DMS 273 treated with DMSO at 0.1 percent for 48 hours (cell line): Measurements from ENCODE around the gene SLC3A2.
"Not testable (repeated sequence)": the region's sequence is repeated elsewhere in the genome, so short reads cannot be mapped to it uniquely, and the experiment has no call there.

Experiments used
- DNase-seq: peaks from one replicate; lab custom pipeline; 2025; lab: John Stamatoyannopoulos, UW

Gene SLC3A2

GRCh38 chr11:62930666-62931065 lies 50.0 kb downstream of the SLC3A2 start:
- no peak for DNase-seq

DNA sequence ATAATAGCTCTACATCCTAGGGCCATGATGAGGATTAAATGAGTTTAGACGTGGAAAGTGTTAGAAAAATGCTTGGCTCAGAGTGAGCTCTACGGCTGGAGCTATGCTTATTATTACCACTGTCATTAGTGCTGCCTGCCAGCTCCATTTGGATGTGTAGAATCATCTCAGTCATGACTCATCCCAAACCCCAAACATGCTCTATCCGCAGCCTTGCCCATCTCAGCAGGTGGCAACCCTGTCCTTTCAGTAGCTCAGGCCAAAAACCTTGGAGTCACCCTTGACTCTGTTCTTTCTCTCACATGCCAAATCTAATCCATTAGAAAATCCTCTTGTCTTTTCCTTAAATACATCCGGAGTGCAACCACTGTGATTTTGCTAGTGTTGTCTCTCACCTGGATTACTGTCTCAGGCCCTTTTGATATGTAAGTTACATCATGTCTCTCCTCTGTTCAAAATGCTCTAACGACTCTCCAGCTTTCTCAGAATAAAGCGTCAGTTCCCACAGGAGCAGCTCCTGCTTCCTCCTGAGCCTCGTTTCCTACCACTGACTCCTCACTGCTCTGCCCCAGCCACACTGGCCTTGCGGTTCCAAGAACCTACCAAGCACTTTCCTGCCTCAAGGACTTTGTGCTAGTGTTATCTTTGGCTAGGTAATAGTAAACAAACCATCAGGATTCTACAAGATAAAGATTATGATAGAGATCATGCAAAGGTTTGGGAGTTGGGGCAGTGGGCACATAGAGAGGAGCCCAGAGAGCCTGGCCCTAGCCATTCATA lies 51.0 kb downstream of the SLC3A2 start:
- DNase-seq: no peak

DNA sequence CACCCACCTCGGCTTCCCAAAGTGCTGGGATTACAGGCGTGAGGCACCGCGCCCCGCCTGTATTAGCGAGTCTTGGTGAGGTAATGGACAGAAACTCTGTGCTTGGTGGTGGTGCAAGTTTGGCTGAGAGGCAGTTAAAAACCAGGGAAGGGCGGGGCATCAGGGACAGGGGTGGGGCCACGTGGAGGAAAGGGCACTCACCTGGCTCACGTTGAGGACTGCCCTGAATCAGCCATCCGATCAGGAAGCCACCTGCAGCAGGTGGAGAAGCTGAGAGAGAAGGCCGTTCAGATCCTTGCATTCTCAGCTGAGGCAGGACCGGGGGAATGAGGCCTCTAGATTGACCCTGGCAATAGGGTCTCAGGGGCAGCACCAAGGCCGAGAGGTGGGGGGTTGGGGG lies 52.6 kb downstream of the SLC3A2 start:
- DNase-seq: no peak

- DNase-seq: no peak
These were observed 53.2 kb downstream of the SLC3A2 start for GRCh38 chr11:62933750-62934495.

DNA sequence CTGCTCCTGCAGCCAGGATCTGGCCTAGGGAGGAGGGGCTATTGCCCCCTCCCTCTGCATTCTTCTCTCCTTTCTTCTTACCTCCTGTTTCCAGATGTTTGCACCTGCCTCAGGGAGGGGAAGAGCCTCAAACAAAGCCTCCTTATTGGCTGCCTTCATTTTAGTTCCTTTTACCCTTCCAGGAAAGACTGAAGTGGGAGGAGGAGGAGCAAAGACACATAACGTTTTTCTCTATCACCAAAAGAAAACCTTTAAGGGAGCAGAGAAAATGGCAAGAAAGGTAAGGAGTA lies 53.7 kb downstream of the SLC3A2 start:
- DNase-seq: no peak

DNA sequence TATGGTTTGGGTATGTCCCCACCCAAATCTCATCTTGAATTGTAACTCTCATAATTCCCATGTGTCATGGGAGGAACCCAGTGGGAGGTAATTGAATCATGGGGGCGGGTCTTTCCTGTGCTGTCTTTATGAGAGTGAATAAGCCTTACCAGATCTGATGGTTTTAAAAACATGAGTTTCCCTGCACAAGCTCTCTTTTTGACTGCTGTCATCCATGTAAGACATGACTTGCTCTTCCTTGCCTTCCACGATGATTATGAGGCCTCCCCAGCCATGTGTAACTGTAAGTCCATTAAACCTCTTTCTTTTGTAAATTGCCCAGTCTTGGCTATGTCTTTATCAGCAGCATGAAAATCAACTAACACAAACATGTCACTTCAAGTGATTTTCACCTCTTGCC lies 56.8 kb downstream of the SLC3A2 start:
- DNase-seq: not testable (repeated sequence)
